GM06990 (cell line): ENCODE results near the gene SLC41A2.

Experiments
- DNase-seq: peaks from one replicate; pipeline ENCODE4 v3.0.0-alpha.2; 2011; ENCODE audit not compliant: insufficient read length; ENCODE audit errors: extremely low read depth
- H3K27me3 ChIP-seq: replicated peaks from 2 replicates; pipeline ENCODE4 v1.6.0; 2011; ENCODE audit warnings: low read length; ENCODE audit not compliant: control insufficient read depth, insufficient read depth
- H3K36me3 ChIP-seq: 2 replicates; pipeline ENCODE4 v1.5.1; 2011; ENCODE audit warnings: low read length; ENCODE audit not compliant: control insufficient read depth, insufficient read depth
- H3K4me3 ChIP-seq: replicated peaks from 2 replicates; pipeline ENCODE4 v1.5.1; 2011; ENCODE audit warnings: low read depth, mild to moderate bottlenecking, control low read depth, low read length
- CTCF ChIP-seq: IDR thresholded peaks from 2 replicates; pipeline ENCODE4 v1.5.1; 2011; ENCODE audit warnings: low read length, control low read depth, mild to moderate bottlenecking, inconsistent platforms; ENCODE audit not compliant: insufficient read depth, poor library complexity, severe bottlenecking

SLC41A2 gene

GRCh38 chr12:104941454-104941853 is 16.6 kb downstream of the SLC41A2 start:
- DNase-seq, result no peak
- TF ChIP-seq CTCF, result no peak
- no peaks in the 10 kb centered on the region for H3K27me3 ChIP-seq
- no peaks in the 10 kb centered on the region for H3K36me3 ChIP-seq
- no peak overlapping the region for H3K4me3 ChIP-seq

GRCh38 chr12:104939089-104939488 is 19.0 kb downstream of the SLC41A2 start:
- Histone ChIP-seq H3K27me3 (no peaks in the 10 kb centered on the region), H3K4me3 (no peak overlapping the region), H3K36me3 (no peaks in the 10 kb centered on the region)
- TF ChIP-seq CTCF, result no peak
- DNase-seq, result no peak

GRCh38 chr12:104938371-104938770 is 19.7 kb downstream of the SLC41A2 start:
- TF ChIP-seq CTCF, result no peak
- Histone ChIP-seq H3K4me3 (no peak overlapping the region), H3K27me3 (no peaks in the 10 kb centered on the region), H3K36me3 (no peaks in the 10 kb centered on the region)
- no peak for DNase-seq

- Histone ChIP-seq H3K36me3 (no peaks in the 10 kb centered on the region), H3K4me3 (no peak overlapping the region), H3K27me3 (no peaks in the 10 kb centered on the region)
- TF ChIP-seq CTCF, result no peak
- DNase-seq, result no peak
These were observed 22.2 kb downstream of the SLC41A2 start for GRCh38 chr12:104935886-104936285.

GRCh38 chr12:104933778-104934177 is 24.3 kb downstream of the SLC41A2 start:
- TF ChIP-seq CTCF, result no peak
- no peaks in the 10 kb centered on the region for H3K36me3 ChIP-seq
- no peak for DNase-seq
- no peaks in the 10 kb centered on the region for H3K27me3 ChIP-seq
- no peak overlapping the region for H3K4me3 ChIP-seq

- no peaks in the 10 kb centered on the region for H3K27me3 ChIP-seq
- TF ChIP-seq CTCF, result no peak
- no peak for DNase-seq
- no peak overlapping the region for H3K4me3 ChIP-seq
- no peaks in the 10 kb centered on the region for H3K36me3 ChIP-seq
These were observed 25.0 kb downstream of the SLC41A2 start for GRCh38 chr12:104933128-104933527.
